Loucy (cell line): ENCODE data around the gene RPS3A.

Experiments
- H2AFZ ChIP-seq: fragments of 200-600 bp; sonication (generic); 2 replicates; pipeline ENCODE4 v1.6.0; 2016; ENCODE audit warnings: antibody characterized with exemption, mild to moderate bottlenecking, low read length, moderate library complexity
- H3F3A ChIP-seq: fragments of 200-600 bp; 2 replicates; pipeline ENCODE4 v1.6.0; 2016; ENCODE audit warnings: antibody characterized with exemption, low read depth, mild to moderate bottlenecking
- H3K27me3 ChIP-seq: fragments of 200-600 bp; sonication (generic); 2 replicates; pipeline ENCODE4 v1.6.1; 2014; ENCODE audit warnings: low read length, mild to moderate bottlenecking; ENCODE audit not compliant: insufficient read depth, poor library complexity, severe bottlenecking
- H3K36me3 ChIP-seq: fragments of 200-600 bp; sonication (generic); 2 replicates; pipeline ENCODE4 v1.6.1; 2016; ENCODE audit warnings: low read length; ENCODE audit not compliant: insufficient read depth
- H3K4me1 ChIP-seq: fragments of 200-600 bp; sonication (generic); 2 replicates; pipeline ENCODE4 v1.5.1; 2014; ENCODE audit warnings: low read length, mild to moderate bottlenecking; ENCODE audit not compliant: insufficient read depth, poor library complexity, severe bottlenecking
- H3K4me2 ChIP-seq: fragments of 200-600 bp; sonication (generic); 2 replicates; pipeline ENCODE4 v1.6.0; 2014; ENCODE audit warnings: antibody characterized with exemption, low read length, low read depth, mild to moderate bottlenecking; ENCODE audit not compliant: poor library complexity, severe bottlenecking
- H3K4me3 ChIP-seq: fragments of 200-600 bp; sonication (generic); 2 replicates; pipeline ENCODE4 v1.5.1; 2014; ENCODE audit warnings: low read length, mild to moderate bottlenecking, mixed read lengths; ENCODE audit not compliant: poor library complexity, severe bottlenecking
- H3K79me2 ChIP-seq: fragments of 200-600 bp; sonication (generic); 2 replicates; pipeline ENCODE4 v1.6.1; 2014; ENCODE audit warnings: low read length; ENCODE audit not compliant: insufficient read depth
- H3K9ac ChIP-seq: fragments of 200-600 bp; sonication (generic); 2 replicates; pipeline ENCODE4 v1.6.0; 2014; ENCODE audit warnings: mild to moderate bottlenecking, low read depth, low read length, moderate library complexity; ENCODE audit not compliant: poor library complexity, severe bottlenecking
- H3K9me2 ChIP-seq: fragments of 200-600 bp; sonication (generic); replicated peaks from 2 replicates; pipeline ENCODE4 v1.6.1; 2016; ENCODE audit warnings: low read depth, low read length, mixed read lengths
- H3K9me3 ChIP-seq: fragments of 200-600 bp; sonication (generic); 2 replicates; pipeline ENCODE4 v1.6.1; 2014; ENCODE audit warnings: mild to moderate bottlenecking, antibody characterized with exemption, low read length, low read depth; ENCODE audit not compliant: insufficient read depth
- H4K20me1 ChIP-seq: fragments of 200-600 bp; sonication (generic); 2 replicates; pipeline ENCODE4 v1.6.0; 2014; ENCODE audit warnings: antibody characterized with exemption, low read length, mild to moderate bottlenecking; ENCODE audit not compliant: insufficient read depth, poor library complexity, severe bottlenecking
- CTCF ChIP-seq: fragments of 200-600 bp; sonication (generic); conservative IDR thresholded peaks from 2 replicates; pipeline ENCODE4 v1.5.1; 2014; ENCODE audit warnings: mild to moderate bottlenecking, antibody characterized with exemption, low read length
- EZH2phosphoT487 ChIP-seq: fragments of 200-600 bp; IDR thresholded peaks from 2 replicates; pipeline ENCODE4 v1.6.1; 2018; ENCODE audit warnings: antibody characterized with exemption, mild to moderate bottlenecking, moderate library complexity, borderline replicate concordance

RPS3A gene

GRCh38 chr4:151091047-151091446 is 8.4 kb upstream of the RPS3A start:
- Histone ChIP-seq H3K27me3 (no peaks in the 10 kb centered on the region), H2AFZ (no peak overlapping the region), H3K36me3 (no peaks in the 10 kb centered on the region), H3K4me1 (no peaks in the 10 kb centered on the region), H3F3A (no peaks in the 10 kb centered on the region), H3K4me2 (no peak overlapping the region), H4K20me1 (no peaks in the 10 kb centered on the region), H3K9me2 (no peaks in the 10 kb centered on the region), H3K9me3 (no peaks in the 10 kb centered on the region), H3K79me2 (no peaks in the 10 kb centered on the region), H3K9ac (no peak overlapping the region), H3K4me3 (no peak overlapping the region)
- TF ChIP-seq EZH2phosphoT487 (no peak), CTCF (no peak)

GRCh38 chr4:151092488-151092887 is 6.9 kb upstream of the RPS3A start:
- no peaks in the 10 kb centered on the region for H3K36me3 ChIP-seq
- H3K9me3 ChIP-seq = no peaks in the 10 kb centered on the region
- H3F3A ChIP-seq = no peaks in the 10 kb centered on the region
- H3K79me2 ChIP-seq = no peaks in the 10 kb centered on the region
- H3K4me3 ChIP-seq = no peak overlapping the region
- no peaks in the 10 kb centered on the region for H3K9me2 ChIP-seq
- H3K4me1 ChIP-seq = no peaks in the 10 kb centered on the region
- H3K27me3 ChIP-seq = no peaks in the 10 kb centered on the region
- no peak overlapping the region for H2AFZ ChIP-seq
- no peak overlapping the region for H3K9ac ChIP-seq
- no peaks in the 10 kb centered on the region for H4K20me1 ChIP-seq
- no peak for TF ChIP-seq CTCF
- no peak for TF ChIP-seq EZH2phosphoT487
- no peak overlapping the region for H3K4me2 ChIP-seq

- no peak overlapping the region for H2AFZ ChIP-seq
- no peaks in the 10 kb centered on the region for H3K9me3 ChIP-seq
- no peak overlapping the region for H3K9ac ChIP-seq
- H3K9me2 ChIP-seq = no peaks in the 10 kb centered on the region
- no peaks in the 10 kb centered on the region for H3F3A ChIP-seq
- H3K79me2 ChIP-seq = no peaks in the 10 kb centered on the region
- H3K4me3 ChIP-seq = no peak overlapping the region
- no peaks in the 10 kb centered on the region for H3K4me1 ChIP-seq
- H4K20me1 ChIP-seq = no peaks in the 10 kb centered on the region
- H3K27me3 ChIP-seq = no peaks in the 10 kb centered on the region
- no peak for TF ChIP-seq CTCF
- TF ChIP-seq EZH2phosphoT487 = no peak
- no peaks in the 10 kb centered on the region for H3K36me3 ChIP-seq
- no peak overlapping the region for H3K4me2 ChIP-seq
Observed at GRCh38 chr4:151093203-151093602, 6.2 kb upstream of the RPS3A start.
